GM19468 (cell line): Measurements from ENCODE around the gene WIPF3.

Experiments
- ATAC-seq: cut with Tn5 transposase; IDR thresholded peaks from one replicate; pipeline ENCODE4 v1.9.1; 2021; ENCODE audit warnings: mild to moderate bottlenecking, moderate library complexity, moderate number of reproducible peaks; ENCODE audit not compliant: unreplicated experiment; ENCODE audit errors: extremely low read depth

WIPF3 gene

GRCh38 chr7:29808075-29808801, 1.9 kb downstream of the WIPF3 start:
- ATAC-seq: no peak

GRCh38 chr7:29809533-29810155, 3.3 kb downstream of the WIPF3 start:
- ATAC-seq: no peak

- no peak for ATAC-seq
These were observed 4.0 kb downstream of the WIPF3 start for GRCh38 chr7:29810297-29810696.

GRCh38 chr7:29810813-29811482, 4.6 kb downstream of the WIPF3 start:
- no peak for ATAC-seq

GRCh38 chr7:29811586-29811985, 5.3 kb downstream of the WIPF3 start:
- ATAC-seq: no peak

GRCh38 chr7:29812185-29812876, 6.0 kb downstream of the WIPF3 start:
- no peak for ATAC-seq

GRCh38 chr7:29815181-29816105, 9.1 kb downstream of the WIPF3 start:
- ATAC-seq: no peak

- ATAC-seq: no peak
These were observed 12.0 kb downstream of the WIPF3 start for GRCh38 chr7:29818308-29818707.

GRCh38 chr7:29825775-29826529, 19.6 kb downstream of the WIPF3 start:
- peak; percentile 78 for ATAC-seq

- no peak for ATAC-seq
These were observed 20.2 kb downstream of the WIPF3 start for GRCh38 chr7:29826530-29826822.

- no peak for ATAC-seq
These were observed 20.6 kb downstream of the WIPF3 start for GRCh38 chr7:29826904-29827303.

- ATAC-seq: no peak
These were observed 25.4 kb downstream of the WIPF3 start for GRCh38 chr7:29831705-29832104.

- no peak for ATAC-seq
These were observed 27.6 kb downstream of the WIPF3 start for GRCh38 chr7:29833929-29834328.

- ATAC-seq: no peak
These were observed 29.4 kb downstream of the WIPF3 start for GRCh38 chr7:29835718-29836117.

GRCh38 chr7:29839302-29839701, 33.0 kb downstream of the WIPF3 start:
- ATAC-seq: no peak

GRCh38 chr7:29839921-29840320, 33.6 kb downstream of the WIPF3 start:
- no peak for ATAC-seq

GRCh38 chr7:29840701-29841100, 34.4 kb downstream of the WIPF3 start:
- ATAC-seq: no peak

- no peak for ATAC-seq
These were observed 35.8 kb downstream of the WIPF3 start for GRCh38 chr7:29841926-29842701.

GRCh38 chr7:29843093-29843492, 36.8 kb downstream of the WIPF3 start:
- ATAC-seq: no peak
